Mucosa of gallbladder (tissue), 1 donor: ENCODE results near the gene RASAL3. TPM values are rescaled to one million over a fixed set of nuclear protein-coding genes. Genes with fewer than 3 reads are reported as not detected.
"Not testable (repeated sequence)": the region's sequence is repeated elsewhere in the genome, so short reads cannot be mapped to it uniquely, and the experiment has no call there.

Experiments
- DNase-seq: peaks from one replicate; pipeline ENCODE4 v3.0.0-alpha.2; 2020; ENCODE audit warnings: low spot score
- total RNA-seq: library from RNA; stranded (reverse); gene quantifications from one replicate; pipeline ENCODE4 v1.2.1, GENCODE V29; 2021
- donor health status: DM: no; HTN: no; CAD: no.

The RASAL3 gene
- total RNA-seq, 1 donor from 2014 or later = 9.7 TPM

DNA sequence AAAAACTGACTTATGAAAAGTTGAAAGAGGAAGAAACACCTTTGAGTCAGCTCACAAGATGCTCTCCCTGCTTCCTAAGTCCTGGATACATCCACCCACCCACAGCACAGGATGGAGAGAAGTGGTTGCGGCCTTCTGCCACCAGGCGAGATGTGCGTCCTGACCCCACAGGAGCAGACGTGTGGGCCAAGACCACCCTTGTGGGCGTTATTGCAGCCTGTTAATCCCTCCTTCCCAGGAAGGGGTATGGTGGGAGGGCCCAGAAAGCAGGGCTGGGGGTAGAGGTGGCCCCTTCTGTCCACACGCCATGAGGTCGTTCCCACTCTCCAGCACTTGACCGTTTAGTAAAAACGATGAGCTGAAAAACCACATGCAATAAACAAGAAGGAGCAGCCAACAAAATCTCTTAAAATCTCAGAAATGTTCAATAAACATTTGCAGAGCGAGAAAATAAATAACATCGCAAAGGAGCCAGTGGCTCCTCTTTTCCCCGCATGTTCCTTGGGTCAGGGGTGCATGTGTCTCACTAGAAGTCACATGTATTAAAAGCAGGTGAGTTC is 43.1 kb downstream of the RASAL3 start:
- DNase-seq = no peak

DNA sequence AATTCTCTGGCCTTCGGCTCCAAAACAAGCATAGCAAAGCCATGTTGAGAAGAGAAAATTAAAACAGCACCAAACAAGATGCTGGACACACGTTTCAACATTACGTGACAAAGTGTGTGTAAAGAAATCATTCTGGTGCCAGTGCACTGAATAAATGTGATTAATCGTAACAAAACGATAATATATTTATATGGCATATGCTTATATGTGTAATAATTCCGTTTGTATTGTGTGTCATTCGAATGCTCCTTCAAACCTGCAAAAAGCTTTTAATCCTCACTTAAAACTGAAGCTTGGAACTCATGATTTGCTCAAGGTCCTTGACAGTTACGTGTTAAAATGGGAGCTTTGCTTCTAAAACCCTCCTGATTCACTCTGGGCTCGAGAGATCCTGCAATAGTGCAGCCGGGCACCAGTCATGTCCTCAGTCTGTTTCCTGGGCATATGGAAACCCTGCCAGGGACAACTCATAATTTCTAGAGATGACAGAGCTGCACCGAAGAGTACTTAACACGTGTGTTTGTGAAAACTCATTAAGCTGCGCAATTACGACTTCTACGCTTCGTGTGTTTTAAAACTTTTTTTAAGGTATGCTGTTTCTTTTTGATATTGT is 44.8 kb downstream of the RASAL3 start:
- no peak for DNase-seq

DNA sequence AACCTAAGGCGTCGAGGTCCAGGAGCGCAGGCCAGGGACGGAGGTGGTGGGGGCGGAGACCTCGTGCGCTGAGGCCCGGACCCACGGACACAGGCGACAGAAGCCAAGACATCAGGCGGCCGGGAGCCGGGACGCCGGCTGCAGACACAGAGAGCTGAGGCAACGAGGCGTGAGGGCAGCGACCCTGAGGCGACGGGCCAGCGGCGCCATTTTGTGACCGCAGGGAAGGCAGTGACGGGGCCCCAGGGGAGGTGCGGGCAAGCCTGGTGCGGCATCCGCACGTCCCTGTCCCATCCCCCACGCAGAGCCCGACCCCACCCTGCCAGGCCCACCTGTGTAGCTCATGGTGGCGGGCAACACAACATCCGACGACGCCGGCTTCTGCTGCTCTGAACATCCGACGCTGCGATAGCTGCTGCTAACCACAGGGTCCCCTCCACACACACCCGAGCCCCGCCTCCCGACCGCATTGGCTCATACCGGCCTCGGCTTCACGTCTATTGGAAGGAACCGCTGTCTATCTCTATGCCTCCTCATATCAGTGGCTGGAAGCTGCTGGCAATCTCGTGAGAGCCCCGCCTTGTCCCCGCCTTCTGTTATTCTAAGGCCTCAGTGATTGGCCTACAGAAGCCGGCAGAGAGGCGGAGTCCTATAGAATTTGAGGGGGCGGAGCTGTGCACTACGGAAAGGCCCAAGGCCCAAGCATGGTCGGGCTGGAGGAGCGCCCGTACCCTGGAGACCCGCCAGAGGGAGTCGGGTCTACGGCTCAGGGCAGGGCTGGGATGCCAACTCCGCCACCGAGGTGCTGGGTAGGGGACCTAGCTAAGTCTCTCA is 45.5 kb downstream of the RASAL3 start, which contains the start of gene AKAP8L:
TSS of gene AKAP8L (minus strand) at position 410 of the 834 bp plus-strand sequence. CDS start at position 345, 65 bp downstream.
- peak; percentile 100 for DNase-seq

DNA sequence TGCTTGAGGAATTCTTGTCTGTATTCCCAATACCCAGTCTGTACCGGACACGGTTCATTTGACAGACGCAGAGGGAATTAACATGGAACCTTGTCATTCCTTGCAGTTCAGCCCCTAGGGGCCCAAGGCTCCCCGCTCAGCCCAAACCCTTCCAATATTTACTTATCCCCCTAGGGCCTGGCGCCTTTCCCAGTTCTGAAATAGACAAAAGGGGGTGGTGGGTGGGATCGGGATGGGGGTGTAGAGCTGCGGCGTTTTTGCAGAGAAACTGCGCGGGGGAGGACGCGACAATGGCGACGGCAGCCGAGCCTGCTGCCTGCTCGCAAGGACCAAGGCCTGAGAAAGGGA is 46.1 kb downstream of the RASAL3 start:
- no peak for DNase-seq

DNA sequence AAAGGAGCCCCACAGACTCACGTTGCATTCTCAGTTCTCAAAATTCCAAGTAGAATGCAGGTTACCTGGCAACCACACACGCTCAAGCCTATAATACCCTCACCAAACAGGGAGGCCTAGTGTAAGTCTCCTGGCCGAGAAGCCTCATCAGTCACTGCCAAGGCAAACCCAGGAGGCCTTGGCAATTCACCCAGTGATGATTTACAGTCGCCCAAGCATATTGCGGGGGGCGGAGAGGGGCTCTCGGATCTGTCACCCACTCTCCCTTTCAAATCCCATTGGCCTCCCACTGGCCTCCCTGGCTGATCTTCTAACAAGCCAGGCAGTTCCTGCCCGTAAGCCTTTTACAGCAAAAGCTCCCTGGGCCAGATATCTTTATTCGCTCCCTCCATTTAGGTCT is 46.6 kb downstream of the RASAL3 start:
- DNase-seq = no peak

DNA sequence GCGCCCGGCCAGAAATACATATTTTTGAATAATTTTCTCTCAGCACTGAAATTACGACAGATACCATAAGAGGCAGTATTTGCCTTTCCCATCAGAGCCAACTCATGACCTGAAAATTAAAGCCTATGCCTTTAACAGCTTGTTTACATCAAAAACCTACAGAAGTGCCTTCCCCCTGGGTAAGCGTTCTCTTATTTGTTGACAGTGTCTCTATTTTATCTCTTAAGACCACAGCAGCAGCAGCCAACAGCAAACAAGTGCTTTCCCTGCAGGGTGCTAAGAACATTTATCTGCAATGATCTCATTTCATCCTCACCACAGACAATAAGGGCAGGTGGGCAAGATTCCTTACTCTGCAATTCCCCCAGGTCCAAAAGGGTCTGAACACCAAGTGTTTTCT is 51.5 kb downstream of the RASAL3 start:
- no peak for DNase-seq

DNA sequence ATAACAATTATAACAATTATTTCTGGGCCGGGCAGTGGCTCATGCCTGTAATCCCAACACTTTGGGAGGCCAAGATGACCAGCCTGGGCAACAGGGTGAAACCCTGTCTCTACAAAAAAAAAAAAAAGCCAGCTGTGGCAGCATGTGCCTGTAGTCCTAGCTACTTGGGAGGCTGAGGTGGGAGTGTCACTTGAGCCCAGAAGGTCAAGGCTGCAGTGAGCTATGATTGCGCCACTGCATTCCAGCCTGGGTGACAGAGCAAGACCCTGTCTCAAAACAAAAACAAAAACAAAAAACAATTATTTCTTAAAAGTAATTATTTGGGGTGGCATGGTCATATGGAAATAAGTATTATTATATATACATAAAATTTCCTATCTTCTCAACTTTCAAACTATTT is 53.0 kb downstream of the RASAL3 start:
- not testable (repeated sequence) for DNase-seq

DNA sequence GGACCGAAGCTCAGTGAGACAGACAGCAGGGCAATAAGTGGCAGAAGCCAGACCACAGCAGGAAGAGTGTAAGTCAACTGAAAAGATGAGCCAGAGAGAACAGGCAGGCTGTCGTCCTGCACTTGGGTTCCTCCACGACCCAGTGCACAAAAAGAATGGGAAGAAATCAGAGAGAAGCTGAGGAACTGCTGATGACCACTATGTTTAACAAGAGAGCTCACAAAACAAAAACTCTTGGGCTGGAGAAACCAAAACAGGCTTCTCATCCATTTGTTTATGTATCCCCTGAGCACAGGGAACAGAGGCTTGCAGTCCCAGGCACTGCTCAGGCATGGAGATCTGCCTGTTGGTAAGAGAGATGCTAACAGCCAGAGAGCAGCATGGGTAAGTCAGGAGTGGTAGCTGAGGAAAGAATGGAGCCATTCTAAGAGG is 59.5 kb downstream of the RASAL3 start:
- no peak for DNase-seq

DNA sequence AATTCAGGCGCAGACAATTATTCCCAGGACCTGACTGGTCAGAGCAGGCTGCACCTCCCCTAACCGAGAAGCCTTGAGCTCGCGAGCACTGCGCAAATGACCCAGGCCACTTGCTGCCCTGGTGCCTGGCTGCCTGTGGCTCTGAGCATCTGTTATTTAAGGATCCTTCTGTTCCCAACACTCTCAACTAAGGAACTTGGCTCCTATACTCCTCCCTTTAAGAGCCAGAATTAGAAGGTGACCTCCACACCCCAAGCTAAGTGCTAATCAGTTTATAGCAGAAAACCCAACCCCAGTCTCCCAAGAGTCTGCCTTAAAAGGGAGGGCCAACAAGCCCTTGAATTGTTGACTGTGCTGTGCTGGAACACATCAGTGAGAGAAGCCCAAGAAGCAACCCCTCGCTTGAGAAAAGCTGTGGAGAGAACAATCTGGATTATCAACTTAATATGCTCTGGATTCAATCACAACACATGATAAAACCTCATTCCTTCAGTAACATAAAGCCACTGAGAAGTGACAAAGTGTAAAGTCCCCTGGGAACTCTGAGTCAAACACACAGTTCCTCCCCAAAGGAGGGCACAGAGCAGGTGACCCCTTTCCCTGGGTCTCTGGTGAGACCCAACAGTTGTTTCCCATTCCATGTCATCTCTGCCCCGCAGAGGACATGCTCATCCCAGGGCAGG is 60.1 kb downstream of the RASAL3 start:
- DNase-seq = no peak

DNA sequence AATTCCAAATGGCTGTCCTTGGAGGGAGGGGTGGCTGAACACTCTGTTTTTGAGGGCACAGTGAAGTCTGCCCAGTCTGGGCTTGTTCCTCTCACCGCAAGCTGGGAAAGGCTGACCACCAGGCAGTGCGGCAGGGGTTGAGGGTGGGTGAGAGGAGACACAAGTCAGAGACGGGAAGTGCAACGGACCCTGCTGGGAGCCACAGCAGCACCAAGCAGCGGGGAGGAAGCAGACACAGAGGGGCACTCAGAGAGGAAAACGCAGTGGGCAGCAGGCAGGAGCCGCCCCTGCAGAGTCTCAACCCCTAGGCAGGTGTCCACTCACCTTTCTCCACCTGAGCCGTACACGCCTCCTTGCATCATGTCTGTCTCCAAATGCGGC is 61.2 kb downstream of the RASAL3 start:
- no peak for DNase-seq

DNA sequence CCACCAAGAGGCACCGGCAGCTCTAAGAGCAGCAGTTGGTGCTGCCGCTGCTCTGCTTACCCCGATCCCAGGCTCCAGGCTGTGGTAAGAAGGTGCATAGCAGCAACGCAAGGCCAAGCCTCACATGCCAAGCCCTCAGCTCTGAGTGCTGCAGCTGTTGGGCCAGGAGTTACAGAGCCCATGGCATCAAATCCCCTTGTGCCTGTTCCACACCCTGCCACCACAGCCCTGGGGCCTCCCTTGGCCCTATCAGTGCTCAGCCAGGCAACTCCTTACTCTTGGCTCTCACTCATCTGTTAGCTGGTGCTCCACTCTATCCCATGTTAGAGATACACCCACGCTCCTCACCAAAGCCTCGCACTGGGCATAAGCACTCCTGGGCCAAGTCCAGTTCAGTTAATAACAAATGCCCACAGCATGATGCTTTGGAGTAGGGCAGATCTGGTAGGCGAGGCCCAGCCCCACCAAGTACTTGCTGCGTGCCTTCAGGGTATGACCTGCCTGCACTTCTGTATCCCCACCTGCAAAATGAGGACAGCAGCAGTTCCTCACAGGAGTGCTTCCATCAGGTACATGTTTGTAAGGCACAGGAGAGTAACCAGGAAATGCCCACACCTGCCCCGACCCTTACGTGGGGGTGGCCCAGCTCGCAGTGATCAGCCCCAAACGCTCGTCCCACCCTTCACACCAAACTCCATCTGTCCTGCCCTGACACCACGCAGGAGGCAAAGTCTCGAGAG is 61.8 kb downstream of the RASAL3 start:
- DNase-seq = no peak

Other genes starting within 250 kb of the RASAL3 start
- 2.0 TPM for gene EPHX3, start 232.1 kb downstream of the RASAL3 start, total RNA-seq
- 87.8 TPM for gene BRD4, start 132.0 kb downstream of the RASAL3 start, total RNA-seq
- gene AKAP8, start 84.8 kb downstream of the RASAL3 start, total RNA-seq = 38.9 TPM
- 110 TPM for gene AKAP8L, start 45.6 kb downstream of the RASAL3 start, total RNA-seq
- gene WIZ, start 14.6 kb downstream of the RASAL3 start, total RNA-seq = 48.7 TPM
- gene PGLYRP2, start 15.0 kb upstream of the RASAL3 start, total RNA-seq = 1.6 TPM
- gene CYP4F22, start 44.0 kb upstream of the RASAL3 start, total RNA-seq = 0.17 TPM
- gene CYP4F8, start 150.7 kb upstream of the RASAL3 start, total RNA-seq = 2.0 TPM
- gene CYP4F3, start 176.4 kb upstream of the RASAL3 start, total RNA-seq = 92.8 TPM
- 82.9 TPM for gene CYP4F12, start 208.5 kb upstream of the RASAL3 start, total RNA-seq